ENCODE results near the gene TTLL13.
A peak's percentile ranks its signal among the peaks of the same experiment; 100 is the strongest.

DNA sequence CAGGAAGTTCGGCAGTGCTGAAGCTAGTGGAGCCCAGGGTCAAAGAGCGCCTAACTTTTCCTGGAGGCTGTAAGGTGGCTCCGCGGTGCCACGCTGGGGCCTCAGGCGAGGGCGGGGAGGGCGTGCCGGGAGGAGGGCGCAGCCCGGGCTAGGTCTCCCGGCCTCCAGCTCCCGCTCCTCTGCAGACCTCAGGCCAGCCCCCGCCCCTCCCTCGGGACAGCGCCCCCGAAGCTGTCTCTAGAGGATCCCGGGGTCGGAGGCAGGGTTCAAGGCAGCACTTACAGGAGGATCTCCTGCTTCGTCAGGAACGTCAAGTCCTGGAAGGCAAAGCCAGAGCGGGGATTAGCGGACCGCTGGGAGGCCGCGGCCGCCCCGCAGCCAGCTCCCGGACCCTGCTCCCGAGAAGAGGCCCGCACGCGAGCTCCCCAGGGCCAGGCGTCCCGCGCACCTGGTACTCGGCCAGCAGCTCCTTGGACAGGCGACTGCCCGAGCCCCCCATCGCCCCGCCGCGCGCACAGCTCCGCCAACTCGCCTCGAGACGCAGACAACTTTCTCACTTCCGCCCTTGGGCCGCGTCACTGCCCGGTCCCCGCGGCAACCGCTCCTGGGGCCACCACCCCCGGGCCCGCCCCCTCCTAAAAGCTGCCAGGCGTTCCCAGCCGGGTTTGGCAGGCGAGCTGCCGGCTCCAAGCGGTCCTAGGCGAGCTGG lies 15.8 kb upstream of the TTLL13 start, which contains the start of gene CIB1:
- TF ChIP-seq, protein P1, sequence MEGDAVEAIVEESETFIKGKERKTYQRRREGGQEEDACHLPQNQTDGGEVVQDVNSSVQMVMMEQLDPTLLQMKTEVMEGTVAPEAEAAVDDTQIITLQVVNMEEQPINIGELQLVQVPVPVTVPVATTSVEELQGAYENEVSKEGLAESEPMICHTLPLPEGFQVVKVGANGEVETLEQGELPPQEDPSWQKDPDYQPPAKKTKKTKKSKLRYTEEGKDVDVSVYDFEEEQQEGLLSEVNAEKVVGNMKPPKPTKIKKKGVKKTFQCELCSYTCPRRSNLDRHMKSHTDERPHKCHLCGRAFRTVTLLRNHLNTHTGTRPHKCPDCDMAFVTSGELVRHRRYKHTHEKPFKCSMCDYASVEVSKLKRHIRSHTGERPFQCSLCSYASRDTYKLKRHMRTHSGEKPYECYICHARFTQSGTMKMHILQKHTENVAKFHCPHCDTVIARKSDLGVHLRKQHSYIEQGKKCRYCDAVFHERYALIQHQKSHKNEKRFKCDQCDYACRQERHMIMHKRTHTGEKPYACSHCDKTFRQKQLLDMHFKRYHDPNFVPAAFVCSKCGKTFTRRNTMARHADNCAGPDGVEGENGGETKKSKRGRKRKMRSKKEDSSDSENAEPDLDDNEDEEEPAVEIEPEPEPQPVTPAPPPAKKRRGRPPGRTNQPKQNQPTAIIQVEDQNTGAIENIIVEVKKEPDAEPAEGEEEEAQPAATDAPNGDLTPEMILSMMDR (IDR thresholded peaks at IDR 0.05): peak in 3 of 7 experiments; percentile 4 to 46 (median 23)
- TF ChIP-seq POLR2A (IDR thresholded peaks at IDR 0.05) (peak in 1 of 4 donors; percentile 59), EP300 (IDR thresholded peaks at IDR 0.05) (no peak), POLR2AphosphoS5 (IDR thresholded peaks at IDR 0.05) (peak in 2 of 3 donors; percentile 26 to 61)
